OCI-LY1 (cell line): ENCODE data around the gene PTPRG.

ENCODE experiments used
- CTCF ChIP-seq: fragments of 200-600 bp; sonication (generic), shearing (Covaris generic); IDR thresholded peaks from 2 replicates; pipeline ENCODE4 v1.5.1; 2017; ENCODE audit warnings: mild to moderate bottlenecking, antibody characterized with exemption, low read length, moderate library complexity, mixed read lengths
- EZH2 ChIP-seq: fragments of 200-600 bp; sonication (generic), shearing (Covaris generic); IDR thresholded peaks from 2 replicates; pipeline ENCODE4 v1.8.0; 2017; ENCODE audit warnings: borderline replicate concordance, mixed run types, mild to moderate bottlenecking, antibody characterized with exemption, low read length, moderate library complexity, mixed read lengths

- no peak for TF ChIP-seq CTCF
- TF ChIP-seq EZH2 = no peak
Observed at GRCh38 chr3:61634678-61635077, 73.3 kb downstream of the PTPRG start.
